HG03521 (cell line): ENCODE results near the gene GPR156.
"Not testable (repeated sequence)": the region's sequence is repeated elsewhere in the genome, so short reads cannot be mapped to it uniquely, and the experiment has no call there.

ENCODE experiments used
- ATAC-seq: cut with Tn5 transposase; IDR thresholded peaks from one replicate; pipeline ENCODE4 v1.9.1; 2021; ENCODE audit warnings: mild to moderate bottlenecking, moderate library complexity; ENCODE audit not compliant: unreplicated experiment

Gene GPR156

DNA sequence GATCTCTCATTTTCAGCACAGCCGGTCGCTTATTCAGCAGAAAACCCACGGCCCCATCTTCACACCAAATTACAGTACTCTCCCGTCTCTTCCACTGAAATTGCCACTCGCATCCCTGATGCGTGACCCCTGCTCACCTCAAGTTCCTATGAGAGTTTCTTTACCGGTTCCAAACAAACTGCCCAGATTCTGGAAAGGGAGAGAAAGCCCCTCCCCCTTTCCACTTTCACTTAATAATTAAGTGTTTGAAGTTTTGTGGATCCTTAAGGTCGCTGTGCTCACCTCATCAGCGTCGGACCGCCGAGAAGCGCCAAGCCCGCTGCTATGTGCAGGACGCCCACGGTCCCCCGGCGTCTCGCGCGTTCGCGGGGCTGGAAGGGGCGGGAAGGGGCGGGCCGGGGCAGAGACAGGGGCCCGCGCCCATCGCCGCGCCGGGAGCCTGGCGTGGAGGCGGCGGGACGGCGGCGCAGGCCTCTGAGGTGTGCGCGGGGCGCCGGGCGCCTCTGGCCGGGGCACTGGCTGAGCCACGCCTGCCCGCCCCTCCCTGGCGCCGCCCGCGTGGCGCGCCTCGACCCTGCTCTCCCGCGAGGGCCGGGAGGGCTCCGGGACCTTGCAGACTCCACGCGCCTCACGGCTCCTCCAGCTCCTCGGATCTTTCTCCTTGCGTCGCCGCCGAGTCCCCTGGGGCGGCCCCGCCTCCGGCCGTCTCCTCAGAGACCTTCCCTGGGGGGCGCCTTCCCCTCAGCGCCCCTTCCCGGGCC lies at the start of gene GPR156:
GPR156 (minus strand) TSS at position 476 of the 761 bp plus-strand sequence. CDS start 41,124 bp downstream, outside the sequence.
- no peak for ATAC-seq

DNA sequence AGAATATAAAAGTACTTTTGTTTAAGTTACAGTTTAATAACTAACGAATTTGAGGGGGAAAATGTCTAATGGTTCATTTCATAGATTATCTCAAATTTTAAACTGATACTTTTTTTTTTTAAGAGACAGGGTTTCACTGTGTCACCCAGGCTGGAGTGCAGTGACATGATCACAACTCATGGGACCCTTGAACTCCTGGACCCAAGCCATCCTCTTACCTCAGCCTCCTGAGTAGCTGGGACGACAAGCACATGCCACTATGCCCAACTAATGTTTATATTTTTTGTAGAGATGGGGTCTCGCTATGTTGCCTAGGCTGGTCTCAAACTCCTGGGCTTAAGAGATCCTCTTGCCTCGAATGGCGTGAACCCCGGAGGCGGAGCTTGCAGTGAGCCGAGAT lies 47.6 kb upstream of the GPR156 start:
- no peak for ATAC-seq

DNA sequence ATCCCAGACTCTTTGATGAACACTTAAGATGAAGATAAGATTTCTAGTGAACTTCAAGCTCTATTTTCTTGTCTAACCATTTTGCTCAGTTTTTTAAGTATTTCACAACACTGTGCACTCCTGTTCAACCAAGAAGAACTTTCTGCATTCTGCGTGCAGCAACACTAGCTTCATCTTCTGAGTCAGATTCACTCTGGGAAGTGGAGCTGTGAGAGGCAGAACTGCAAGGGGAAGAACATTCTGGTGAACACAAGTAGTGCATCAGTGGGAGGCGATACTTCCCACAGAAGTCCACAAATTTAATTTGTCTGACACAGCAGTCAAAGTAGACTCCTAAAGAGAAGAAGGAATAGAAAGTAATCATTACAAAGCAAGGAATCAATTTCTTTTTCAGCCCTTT lies 46.1 kb upstream of the GPR156 start:
- no peak for ATAC-seq

DNA sequence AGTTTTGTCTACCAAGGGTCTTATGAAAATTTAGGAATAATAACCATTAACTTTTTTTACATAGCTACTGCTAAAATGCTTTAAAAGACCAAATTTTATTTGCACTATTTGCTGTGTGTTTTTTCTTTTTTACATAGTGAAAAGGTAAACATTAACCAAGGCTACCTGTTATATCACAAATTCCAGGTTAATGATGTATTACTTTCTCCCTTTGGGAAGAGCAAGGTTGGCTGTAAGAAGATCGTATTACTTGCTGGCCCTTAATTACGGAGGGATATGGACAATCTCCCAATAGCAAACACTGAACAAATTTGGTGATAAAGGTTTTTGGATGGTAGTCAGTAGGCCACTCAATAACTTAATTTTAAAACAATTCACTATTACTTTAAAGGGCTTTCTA lies 41.8 kb upstream of the GPR156 start:
- ATAC-seq = no peak

DNA sequence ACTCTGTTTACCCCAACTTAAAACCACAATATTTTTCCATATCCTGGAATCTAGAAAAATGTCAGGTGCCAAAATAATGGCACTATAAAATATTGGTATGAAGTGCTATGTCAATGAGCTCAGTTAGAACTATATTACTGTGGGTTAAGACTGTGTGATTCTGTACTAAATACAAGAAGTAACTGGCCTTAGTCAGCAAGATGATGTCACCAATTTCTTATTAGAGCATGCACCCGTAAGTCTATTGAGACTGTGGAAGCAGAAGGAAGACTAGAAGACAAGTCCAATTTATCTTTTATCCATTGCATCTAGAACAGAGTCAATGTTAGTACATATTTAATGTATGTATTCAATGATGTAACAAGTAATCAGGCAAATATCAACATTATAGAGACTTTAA lies 39.2 kb upstream of the GPR156 start:
- ATAC-seq = no peak

DNA sequence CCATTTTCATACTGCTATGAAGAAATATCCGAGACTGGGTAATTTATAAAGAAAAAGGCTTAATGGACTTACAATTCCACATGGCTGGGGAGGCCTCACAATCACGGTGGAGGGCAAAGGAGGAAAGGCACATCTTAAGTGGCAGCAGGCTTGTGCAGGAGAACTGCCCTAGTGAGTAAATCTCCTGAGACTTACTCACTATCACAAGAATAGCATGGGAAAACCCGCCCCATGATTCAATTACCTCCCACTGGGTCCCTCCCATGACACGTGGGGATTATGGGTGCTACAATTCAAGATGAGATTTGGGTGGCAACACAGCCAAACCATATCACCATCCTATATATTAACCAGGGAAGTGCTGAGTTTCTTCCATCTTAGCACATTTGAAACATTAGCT lies 38.7 kb upstream of the GPR156 start:
- not testable (repeated sequence) for ATAC-seq

DNA sequence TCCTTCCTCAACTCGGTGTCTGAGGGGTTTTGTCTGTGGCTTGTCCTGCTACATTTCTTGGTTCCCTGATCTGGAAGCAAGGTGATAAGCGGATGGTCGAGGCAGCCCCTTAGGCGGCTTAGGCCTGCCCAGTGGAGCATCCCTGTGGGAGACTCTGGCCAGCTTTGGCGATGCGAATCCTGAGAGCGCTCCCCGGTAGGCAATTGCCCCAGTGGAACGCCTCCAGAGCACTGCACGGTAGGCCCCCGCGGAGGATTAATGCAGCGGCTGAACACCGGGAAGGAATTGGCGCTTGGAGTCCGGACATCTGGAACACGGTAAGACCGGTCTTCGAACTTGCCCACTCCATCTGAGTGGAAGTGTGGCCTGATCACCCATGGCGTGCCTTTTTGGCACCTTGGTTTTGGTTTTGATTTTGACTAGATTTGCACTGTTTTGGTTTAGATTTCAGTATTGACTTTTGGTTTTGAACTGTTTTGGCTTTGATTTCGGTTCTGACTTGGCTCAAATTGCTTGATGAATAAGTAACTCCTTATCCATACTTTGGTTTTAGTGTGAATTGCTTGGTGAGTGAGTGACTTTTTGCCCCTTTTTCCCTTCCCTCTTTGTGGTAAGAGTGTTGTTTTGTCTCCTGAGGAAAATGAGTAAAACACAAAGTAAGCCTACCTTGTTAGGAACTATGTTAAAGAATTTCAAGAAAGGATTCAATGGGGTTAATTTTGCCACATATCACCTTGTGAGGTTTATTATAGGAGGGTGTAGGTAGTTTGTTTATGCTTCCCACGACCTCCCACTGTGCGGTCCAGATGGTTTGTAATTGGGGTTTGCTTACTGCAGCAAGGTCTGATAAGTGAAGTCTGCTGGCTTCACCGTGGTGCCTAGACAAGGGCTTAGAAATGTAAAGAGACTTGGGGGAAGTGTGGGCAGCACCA lies 27.1 kb upstream of the GPR156 start:
- ATAC-seq = no peak

DNA sequence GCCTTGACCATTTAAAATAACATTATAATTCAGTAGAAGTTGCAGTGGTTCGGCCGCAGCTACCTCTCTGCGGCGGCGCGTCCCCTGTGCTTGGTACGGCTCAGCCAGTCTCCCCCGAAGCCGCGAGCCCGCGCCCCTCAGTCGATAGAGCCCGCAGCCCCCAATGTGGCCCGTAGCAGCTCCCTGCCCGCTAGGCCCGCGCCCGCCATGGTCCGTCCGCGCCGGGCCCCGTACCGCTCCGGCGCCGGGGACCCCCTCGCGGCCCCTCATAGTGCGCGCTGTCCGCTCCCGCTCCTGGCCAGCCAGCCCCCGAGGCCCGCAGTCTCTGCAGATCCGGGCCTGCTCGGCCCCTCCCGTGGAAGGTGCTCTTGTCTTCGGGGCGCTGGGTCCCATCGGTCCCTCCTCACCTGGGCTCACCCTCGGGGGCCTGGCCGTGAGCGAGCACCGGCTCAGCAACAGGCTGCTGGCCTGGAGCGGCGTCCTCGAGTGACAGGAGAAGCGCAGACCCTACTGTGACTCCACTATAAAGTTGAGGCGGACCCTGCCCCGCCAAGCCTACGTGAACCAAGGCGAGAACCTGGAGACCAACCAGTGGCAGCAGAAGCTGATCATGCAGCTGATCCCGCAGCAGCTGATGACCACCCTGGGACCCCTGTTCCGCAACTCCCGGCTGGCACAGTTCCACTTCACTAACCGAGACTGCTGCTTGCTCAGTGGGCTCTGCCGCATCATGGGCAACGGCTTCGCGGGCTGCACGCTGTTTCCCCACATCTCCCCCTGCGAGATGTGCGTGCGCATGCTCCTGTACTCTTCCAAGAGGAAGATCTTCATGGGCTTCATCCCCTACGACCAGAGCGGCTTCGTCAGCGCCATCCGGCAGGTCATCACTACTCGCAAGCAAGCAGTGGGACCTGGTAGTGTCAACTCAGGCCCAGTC lies 21.8 kb upstream of the GPR156 start:
- ATAC-seq = no peak

DNA sequence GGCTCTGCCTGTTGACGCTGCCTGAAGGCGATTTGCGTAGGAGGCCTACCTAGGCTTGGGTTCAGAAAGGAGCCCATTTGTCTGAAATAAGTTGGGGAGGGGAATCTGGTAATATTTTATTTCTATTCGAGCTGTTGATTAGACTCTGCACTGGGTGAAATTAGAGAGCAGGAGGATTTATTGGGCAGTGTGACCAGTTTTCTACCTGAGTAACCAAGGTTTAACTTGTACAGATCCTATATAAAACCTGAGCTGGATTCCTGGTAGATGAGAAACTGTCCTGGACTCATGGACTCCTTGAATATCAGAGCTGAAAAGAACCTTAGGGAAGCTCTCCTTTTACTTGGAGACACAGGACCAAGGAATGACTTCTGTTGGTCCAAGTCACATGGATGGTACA lies 19.6 kb upstream of the GPR156 start:
- ATAC-seq = no peak

DNA sequence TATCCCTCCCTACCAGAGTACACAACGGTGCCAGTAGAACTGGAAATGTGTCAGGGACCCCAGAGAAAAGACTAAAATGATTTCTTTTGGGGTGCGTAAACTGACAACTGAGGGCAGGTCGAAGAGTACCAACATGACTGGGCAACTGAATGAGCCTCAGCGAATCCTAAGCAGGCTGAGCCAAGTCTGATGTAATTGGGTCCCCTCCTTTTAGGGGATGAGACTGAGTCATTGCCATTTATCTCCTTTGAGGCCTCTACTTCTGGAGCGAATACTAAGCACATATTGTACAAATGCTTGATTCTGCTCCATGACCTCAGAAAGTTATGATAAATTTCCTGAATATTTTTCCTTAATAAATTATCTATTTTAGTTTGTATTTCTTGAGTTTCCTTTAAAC lies 17.3 kb upstream of the GPR156 start:
- no peak for ATAC-seq

DNA sequence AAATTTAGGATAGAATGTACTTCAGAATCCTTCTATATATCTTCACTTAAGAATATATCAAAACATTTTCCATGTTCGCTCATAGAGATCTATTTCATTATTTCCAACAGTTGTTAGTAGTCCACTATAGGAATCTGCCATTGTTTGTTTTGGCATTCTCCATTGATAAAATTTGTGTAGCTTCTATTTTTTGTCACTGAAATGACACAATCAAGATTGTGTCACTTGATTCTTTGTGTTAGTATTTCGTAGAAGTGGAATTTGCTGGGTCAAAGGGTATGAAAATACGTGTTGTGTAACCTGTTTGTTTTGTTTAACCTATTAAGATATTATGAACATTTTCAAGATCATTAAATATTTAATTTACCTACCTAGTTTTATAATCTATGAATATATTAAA lies 15.9 kb upstream of the GPR156 start:
- ATAC-seq = no peak

DNA sequence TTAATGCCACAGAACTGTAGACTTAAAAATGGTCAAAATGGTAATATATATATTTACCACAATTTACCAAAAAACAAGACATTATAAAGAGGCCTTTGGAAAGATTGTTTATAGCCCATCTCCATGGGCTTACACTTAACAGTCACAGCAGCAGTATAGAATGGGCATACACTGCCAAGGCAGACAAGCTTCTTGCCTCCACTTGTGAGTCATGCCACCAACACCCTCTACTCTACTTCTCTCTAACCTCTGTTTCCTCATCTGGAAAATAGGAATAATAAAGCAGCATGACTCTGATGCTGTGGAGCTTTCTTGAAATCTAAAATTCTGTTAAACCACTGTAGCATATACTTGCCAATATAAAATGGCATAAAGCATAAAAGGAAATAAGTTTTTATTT lies 14.4 kb upstream of the GPR156 start:
- no peak for ATAC-seq

DNA sequence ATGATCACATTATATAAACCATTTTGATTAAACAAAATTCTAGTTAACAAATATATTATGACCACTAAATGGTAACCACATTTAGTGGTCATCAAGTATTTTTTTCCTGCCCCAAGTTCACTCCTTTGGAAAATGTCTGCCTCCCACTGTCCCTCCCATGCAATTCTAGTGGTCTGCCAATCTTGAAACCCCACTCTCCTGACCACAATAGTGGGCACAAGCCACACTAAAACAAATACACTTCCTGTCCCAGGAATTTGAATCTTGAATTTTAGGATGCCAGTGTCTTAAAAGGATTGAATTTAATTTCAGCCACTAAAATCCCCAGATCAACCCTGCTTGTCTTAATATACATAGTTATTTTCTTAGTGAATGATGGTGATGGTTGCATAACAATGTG lies 14.0 kb upstream of the GPR156 start:
- ATAC-seq = no peak

DNA sequence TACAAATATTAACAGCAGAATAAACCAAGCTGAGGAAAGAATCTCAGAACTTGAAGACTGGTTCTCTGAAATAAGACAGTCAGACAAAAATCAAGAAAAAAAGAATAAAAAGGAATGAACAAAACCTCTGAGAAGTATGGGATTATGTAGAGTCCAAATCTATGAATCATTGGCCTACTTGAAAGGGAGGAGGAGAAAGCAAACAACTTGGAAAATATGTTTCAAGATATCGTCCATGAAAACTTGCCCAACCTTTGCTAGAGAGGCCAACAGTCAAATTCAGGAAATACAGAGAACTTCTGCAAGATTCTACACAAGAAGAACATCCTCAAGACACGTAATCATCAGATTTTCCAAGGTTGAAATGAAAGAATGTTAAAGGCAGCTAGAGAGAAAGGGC lies 6.5 kb upstream of the GPR156 start:
- ATAC-seq = not testable (repeated sequence)

DNA sequence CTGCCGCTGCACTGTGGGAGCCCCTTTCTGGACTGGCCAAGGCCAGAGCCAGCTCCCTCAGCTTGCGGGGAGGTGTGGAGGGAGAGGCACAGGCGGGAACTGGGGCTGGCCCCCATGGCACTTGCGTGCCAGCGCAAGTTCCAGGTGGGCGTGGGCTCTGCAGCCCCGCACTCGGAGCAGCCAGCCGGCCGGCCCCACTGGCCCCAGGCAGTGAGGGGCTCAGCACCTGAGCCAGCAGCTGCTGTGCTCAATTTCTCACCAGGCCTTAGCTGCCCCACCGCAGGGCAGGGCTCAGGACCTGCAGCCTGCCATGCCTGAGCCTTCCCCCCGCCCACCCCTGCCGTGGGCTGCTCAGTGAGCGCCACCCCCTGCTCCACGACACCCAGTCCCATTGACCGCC lies 4.6 kb upstream of the GPR156 start:
- ATAC-seq = no peak

DNA sequence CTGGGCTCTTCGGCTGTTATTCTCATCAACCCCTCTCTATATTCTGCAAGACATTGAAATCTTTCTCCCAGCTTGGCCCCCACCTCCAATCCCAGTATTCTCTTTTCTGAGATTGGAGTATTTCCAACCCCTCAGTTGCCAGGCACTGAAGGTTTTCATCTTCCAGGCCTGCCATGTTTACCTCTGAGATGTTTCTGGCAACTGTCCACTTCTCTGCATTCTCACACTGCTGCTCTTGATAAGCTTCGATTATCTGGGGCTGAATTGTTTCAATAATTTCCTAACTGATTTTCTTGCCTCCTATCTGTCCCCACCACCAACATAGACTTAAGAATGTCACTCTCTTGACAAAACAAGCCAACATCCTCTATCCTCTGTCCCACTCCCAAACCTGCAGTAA lies 1.4 kb upstream of the GPR156 start:
- ATAC-seq = no peak

DNA sequence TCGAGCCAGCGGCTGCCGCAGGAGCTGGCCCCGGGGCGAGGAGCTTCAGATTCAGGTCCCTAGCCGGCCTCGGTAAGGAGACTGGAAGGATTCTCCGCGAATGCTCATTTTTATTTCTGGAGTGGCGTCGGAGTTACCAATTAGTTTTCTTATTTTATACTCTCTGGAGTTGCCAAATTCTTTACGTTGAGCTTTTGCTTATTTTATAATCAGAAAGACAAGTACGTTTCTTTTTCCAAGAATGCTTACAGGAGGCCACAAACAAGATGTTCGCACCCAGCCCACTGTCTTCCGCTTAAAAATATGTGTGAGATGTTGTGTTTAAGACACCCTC lies 453 bp upstream of the GPR156 start:
- ATAC-seq = no peak

DNA sequence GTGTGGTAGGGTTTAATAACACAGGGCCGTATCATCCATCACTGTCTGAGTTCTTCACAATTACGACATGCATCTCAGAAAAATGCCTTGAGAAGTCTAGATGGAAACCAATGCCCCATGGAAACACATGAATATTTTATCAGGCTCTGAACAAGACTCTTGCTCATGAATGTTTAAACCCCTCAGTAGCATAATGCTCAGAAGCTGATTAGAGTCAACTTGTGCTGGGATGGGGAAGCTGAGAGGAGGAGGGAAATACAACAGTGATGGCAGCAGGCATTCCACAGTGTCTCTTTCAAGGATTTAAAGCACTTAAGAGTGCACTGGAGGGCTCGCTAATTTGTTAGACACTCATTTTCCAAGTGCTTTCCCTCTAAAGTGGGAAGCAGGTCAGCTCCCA lies 3.8 kb downstream of the GPR156 start:
- no peak for ATAC-seq

DNA sequence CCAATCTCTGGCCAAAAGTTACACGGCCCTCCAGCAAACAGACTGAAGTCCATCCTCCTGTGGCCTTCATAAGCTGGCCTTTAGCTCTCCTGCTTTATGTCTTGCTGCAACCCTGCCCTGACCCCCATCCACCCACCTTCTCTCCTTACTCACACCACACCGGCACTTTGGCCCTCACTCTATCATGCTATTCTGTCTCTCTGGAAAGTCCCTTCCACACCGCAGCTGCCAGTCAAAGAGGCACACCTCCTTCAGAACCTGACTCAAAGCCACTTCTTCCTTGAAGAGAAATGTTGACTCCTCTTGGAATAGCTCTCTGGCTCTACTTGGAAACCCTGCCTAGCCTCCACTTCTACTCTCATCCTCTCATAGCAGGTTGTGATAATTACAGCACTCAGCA lies 4.5 kb downstream of the GPR156 start:
- ATAC-seq = no peak

DNA sequence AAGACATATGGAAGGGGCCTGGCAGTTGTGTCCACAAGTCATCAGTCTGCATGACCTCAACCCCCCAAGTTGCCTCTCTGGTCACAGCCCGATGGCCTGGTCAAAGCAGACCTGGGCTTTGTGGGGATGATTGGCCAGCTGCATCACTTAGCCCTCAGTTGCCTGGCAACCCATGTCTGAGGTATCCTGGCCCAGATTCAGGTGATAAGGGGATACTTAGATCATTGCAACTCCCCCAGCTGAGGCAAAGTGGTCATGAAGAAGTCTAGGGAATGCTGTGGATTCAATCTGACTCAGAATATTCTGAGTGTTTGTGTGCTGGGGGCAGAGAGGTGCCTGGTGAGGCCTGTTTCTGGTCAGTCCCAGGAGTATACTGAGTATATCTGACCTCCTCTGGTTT lies 5.0 kb downstream of the GPR156 start:
- ATAC-seq = no peak

DNA sequence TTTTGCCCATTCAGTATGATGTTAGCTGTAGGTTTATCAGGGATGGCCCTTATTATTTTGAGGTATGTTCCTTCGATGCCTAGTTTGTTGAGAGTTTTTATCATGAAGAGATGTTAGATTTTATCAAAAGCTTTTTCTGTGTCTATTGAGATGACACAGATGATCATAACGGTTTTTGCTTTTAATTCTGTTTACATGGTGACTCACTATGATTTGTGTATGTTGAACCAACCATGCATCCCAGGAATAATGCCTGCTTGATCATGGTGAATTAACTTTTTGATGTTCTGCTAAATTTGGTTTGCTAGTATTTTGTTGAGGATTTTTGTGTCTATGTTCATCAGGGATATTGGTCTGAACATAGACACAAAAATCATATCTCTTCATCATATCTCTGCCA lies 8.3 kb downstream of the GPR156 start:
- no peak for ATAC-seq
